NAMALWA (cell line): ENCODE data around the gene HLA-DPB1.

ENCODE experiments used
- DNase-seq: peaks from one replicate; pipeline ENCODE4 v3.0.0-alpha.2; 2015; ENCODE audit warnings: low spot score

The HLA-DPB1 gene

DNA sequence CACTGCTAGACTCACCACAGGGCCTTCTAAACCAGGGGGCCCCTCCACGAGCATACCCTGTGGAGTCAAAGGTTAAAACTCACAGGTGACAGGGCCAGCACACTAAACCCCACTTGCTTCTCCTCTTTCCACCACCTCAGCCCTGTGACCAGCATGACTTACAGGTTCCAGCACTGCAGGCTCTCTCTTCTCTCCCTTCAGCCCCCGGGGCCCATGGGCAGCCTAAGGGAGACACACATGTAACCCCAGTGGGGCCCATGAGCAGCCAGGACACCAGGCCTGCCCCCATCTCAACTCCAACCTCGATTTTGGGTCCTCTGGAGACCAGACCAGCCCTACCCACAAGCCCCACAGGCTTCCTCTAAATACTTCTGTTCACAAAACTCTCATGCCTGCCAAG lies 28.0 kb downstream of the HLA-DPB1 start:
- DNase-seq = no peak

- DNase-seq = no peak
These were observed 29.1 kb downstream of the HLA-DPB1 start for GRCh38 chr6:33104887-33105286.

DNA sequence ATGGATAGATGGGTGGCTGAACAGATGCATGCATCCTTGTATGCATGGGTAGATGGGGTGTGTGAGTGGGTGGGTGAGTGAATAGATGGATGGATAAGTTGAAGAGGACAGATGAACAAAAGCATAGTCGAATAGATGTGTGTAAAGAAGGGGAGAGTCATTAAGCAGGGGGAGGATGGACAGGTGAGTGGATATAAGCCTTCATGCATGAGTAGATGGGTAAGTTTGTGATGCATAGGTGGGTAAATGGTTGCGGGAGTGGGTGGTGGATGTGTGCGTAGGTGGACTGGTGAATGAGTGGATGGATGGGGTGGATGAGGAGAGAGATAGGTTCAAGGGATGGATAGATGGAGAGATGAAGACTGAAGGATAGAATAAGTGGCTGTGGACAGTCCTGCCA lies 29.6 kb downstream of the HLA-DPB1 start:
- no peak for DNase-seq

DNA sequence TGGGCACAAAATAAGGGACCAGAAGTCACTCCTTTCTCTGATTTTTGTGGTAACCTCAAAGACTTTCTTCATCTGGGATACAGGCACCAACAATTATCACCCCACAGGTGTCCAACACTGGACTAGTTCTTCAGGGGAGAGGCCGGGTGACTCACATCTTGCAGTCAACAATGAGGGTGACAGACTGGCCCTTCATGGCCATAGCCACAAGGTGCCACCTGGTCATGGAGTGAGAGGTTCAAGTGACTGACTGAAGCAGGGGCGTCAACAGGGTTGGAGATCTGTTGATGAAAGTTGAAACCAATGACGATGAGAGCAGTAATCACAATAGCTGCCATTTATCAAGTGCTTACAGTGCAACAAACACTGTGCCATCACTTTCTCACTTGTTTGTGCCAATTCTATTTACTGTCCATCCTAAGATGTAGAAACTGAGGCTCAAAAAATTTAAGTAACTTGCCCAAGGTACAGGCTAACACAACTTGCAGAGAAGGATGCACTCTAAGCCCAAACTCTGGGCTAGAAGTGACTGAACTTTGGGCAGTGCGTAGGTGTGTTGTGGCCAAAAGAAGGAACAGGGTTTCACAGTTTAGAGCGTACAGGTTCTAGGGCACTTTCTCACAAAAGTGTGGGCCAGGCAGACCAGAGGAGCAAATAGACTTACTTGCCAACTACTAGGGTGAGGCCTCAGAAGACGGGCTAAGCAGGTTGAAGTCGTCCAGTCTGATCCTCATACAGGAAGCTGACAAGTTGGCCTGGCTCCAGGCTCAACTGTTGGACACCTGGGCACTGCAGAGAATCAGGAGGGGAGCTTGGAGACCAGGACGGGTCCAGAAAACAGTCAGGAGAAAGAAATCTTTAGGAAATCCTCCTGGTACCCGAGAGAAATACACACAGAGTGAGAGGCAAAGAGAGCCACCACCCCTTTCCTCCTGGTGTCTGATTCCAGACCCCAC lies 30.4 kb downstream of the HLA-DPB1 start:
- DNase-seq = no peak

DNA sequence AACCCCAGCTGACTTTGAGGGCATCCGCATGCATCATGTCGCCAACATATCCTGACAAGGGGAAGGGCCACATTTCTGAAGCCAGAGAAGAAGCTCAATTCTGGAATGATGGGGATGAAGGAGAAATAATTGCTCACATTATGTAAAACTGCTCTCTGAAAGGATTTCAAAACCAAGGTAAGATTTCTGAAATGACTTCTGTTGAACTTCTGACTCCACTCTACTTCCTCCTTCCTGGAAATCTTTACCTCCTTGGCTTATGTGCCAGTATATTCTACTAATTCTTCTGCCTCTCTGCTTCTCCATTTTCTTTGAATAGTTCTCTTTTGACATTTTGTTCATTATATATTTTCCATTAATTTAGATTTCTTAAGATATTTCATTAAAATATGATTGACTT lies 31.9 kb downstream of the HLA-DPB1 start:
- no peak for DNase-seq

- DNase-seq = no peak
These were observed 32.5 kb downstream of the HLA-DPB1 start for GRCh38 chr6:33108307-33108706.

DNA sequence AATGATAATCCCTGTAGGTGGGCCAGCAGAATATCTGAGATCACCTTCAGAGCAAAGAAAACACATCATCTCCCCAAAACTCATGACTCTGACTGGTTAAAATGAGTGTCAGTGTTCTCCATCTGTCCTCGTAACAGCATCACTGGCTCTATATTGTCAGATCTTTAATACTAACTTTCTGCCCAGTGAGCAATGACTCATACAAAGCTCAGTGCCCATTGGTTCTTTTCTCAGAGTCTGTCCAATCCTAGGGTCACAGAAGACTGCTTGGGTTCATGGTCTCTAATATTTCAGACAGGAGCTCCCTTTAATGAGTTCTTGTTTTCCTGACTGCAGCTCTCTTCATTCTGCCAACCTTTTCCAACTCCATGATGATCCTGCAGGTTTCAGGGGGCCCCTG lies 36.4 kb downstream of the HLA-DPB1 start:
- peak; percentile 89 for DNase-seq

GRCh38 chr6:33113755-33114154 lies 38.0 kb downstream of the HLA-DPB1 start:
- DNase-seq = no peak

DNA sequence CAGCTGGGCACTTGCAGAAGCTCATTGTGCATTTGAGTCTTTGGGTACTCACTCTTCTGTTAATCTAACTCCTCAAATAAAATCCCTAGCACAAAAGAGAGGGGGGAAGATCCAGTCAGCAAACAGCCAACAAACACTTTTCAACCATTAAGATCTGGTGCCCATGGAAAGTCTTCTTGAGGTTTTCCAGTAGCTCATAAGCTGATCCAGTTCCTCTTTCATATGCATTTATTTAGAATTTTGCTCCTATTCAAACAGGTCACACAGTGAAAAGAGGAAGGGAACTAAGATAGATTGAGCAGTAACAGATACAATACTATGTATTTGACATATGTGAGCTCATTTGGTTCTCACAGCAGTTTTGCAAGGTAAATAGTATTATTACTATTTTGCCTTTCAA lies 38.6 kb downstream of the HLA-DPB1 start:
- peak; percentile 23 for DNase-seq

GRCh38 chr6:33116417-33116816 lies 40.6 kb downstream of the HLA-DPB1 start:
- DNase-seq = no peak

GRCh38 chr6:33116841-33117711 lies 41.3 kb downstream of the HLA-DPB1 start:
- DNase-seq = no peak

DNA sequence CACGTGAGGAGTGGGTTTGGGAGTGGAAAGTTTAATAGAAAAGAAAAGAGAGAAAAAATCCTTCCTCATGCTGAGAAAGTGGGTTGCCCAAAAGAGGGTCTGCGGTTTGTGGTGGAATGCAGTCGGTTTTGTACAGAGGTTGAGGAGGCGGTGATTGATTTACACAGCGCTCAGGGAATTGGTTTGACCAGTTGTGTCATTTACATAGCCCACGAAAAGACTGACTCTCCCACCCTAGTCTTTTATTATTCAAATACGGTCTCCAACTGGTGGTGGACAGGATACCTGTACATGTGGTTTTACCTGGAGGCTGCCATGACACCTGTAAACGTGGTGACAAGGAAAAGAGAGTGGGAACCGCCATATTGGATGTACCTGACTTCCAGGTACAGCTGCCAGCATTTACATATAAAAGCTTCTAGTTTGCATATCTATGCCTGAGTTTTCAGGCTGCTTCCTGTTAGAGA lies 42.1 kb downstream of the HLA-DPB1 start:
- no peak for DNase-seq

DNA sequence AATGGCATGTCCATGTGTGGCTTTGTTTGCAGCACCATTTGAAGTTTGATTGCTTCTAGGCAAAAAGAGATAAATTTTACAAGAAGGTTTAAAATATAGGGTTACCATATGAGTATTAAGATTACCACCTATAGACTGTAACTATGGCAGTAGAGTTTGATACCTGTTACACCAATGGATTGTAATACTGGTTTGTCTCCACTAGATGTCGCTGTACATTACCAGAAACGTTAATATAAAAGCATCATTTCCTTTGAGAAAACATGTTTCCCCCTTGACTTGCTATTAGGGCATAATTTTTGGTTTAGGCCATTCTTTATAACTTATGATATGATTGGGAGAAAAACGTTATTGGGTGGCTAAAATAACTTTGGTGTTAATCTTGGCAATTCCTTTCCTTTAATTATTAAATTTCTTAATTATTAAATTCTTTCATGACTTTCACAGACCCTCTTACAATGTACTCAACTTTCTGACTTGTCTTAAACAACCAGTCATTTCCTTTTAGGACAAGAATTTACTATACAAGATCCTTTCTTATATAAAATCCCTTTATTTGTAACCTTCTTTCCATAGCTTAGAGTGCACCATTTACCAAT lies 42.8 kb downstream of the HLA-DPB1 start:
- peak; percentile 85 for DNase-seq

DNA sequence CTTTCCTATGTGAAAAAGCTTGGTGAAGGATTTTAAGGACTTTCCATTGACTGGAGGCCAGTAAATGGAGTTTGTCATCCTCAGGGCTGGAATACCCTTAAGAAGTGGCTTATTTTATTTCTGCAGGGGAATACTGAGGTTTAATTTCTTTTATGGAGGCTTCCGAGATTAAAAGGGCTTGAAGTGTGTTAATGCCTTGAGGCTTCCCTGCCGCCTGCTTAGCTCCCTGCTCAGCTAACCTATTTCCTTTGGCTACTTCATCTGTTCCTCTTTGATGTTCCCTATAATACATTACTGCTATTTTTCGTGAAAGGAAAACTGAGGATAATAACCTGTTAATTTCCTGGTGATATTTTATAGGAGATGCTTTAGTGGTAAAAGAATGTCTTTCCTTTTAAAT lies 44.2 kb downstream of the HLA-DPB1 start:
- DNase-seq = no peak

DNA sequence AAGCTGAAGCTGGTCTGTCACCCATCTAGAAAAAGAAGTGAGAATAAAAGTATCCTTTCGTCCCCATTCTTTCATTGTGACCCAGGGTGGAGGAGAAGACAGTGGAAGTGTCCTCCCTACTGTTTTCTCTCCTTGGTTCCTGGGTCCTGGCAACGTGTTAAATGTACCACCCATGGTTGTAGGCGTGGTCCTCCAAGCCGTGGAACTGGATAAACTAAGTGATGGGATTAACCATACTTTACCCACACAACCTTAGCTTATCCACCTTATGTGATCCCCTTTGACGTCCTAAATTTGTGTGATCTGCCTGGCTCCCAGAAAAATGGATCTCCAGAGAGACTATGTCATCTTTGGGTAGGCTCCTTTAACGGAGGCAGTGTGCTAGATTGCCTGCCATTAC lies 47.4 kb downstream of the HLA-DPB1 start:
- DNase-seq = no peak

DNA sequence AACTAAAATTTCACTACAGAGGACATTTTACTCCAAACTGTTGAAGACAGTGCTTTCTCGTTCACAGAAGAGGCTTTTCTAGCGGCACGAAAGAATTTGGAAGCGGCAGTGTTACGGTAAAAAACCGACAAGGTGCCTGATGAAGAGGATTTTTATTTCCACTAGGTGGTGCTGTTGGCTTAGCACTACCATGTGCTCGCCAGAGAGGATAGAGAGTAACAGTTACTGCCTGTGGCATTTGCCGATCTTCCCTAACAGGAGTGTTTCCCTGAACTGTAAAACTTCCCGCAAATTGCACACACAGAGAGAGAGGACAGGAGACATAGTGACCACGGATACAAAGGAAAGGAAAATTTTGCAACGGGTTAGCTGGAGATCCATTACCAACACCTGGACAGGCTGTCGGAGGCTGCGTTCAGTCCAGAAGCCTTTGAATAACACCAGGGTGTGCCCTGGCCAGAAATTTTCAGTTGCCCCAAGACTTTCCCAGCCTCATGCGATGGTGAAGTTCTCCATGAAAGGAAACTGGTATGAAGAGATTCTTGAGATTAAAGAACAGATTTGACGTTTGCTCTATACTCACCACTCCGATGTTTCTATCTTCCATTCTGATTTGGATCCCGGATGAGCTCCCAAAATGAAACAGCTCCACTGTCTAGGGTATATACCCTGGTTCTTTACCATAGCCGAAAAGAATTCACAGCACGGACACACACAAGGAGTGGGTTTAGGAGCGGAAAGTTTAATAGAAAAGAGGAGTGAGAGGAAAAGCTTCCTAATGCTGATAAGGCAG lies 48.1 kb downstream of the HLA-DPB1 start:
- peak; percentile 72 for DNase-seq

DNA sequence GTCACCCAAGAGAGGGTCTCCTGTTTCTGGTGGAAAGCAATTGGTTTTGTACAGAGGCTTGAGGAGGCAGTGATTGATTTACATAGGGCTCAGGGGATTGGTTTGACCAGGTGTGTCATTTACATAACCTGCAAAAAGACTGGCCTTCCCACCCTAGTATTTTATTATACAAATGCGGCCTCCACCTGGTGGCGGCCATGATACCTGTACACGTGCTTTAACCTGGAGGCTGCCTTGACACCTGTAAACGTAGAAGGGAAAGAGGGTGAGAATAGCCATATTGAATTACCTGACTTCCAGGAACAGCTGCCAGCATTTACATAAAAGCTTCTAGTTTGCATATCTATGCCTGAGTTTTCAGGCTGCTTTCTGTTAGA lies 48.7 kb downstream of the HLA-DPB1 start:
- DNase-seq = no peak

DNA sequence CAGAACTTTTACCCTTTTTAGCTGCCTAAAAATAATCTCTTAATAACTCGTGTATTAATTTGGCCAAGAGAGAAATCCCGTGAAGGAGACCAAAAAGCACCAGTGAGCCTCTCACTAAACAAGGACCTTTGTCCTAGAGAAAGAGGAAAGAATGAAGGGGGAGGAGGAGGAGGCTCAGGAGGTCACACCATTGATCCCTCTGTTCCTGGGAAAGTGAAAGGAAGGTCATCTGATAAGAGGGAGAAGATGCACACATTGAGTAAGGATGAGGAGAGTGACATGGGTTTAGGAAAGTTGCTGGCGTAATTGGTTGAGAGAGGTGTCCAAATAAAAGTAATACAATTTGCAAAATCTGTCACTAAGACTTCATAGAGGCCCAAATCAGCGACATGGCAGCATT lies 49.2 kb downstream of the HLA-DPB1 start:
- no peak for DNase-seq

GRCh38 chr6:33126101-33126714 lies 50.4 kb downstream of the HLA-DPB1 start:
- DNase-seq = peak; percentile 66

- no peak for DNase-seq
These were observed 52.5 kb downstream of the HLA-DPB1 start for GRCh38 chr6:33128318-33128717.

GRCh38 chr6:33132081-33132524 lies 56.3 kb downstream of the HLA-DPB1 start:
- no peak for DNase-seq
